ENCODE measurements around the gene ENHO. TPM values are rescaled to one million over a fixed set of nuclear protein-coding genes. Genes with fewer than 3 reads are reported as not detected.

ENHO gene
- total RNA-seq, 2 donors from 2014 or later = 0.75 TPM; not detected in 1

DNA sequence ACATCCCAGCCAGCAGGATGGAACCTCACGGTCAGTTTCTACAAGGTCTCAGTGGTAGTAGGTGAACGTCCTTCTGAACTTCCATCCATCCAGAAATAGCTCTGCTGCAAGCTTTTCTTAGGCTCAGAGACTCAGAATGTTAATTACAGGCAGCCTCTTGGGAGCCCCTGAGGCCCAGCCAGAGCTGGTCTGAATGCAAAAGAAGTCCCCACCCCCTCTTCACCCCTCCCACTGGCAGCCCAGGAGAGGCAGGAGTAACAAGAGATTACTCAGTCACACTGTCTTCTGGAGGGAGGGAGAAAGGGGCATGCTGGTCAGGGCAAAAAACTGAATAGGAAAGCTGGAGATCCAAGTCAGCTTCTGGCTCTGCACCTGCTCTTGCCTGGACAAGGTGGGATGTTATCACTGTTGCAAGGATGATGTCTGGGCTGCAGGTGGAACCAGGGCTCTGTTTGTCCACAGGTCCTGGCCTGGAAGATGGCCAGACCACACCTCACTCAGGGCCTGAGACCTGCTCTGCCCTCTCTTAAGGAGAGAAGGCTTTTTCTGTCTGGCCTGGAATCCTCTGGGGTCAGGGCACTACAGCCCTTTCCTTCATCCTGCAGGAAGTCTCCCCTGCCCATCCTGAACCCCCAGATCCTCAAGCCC, 9.1 kb downstream of the ENHO start:
- DNase-seq (ENCODE audit: low spot score) = no peak
- no peaks in the 10 kb centered on the region for H3K4me1 ChIP-seq
- no peaks in the 10 kb centered on the region for H3K27me3 ChIP-seq
- no peak overlapping the region for H3K27ac ChIP-seq
- no peak overlapping the region for H3K4me3 ChIP-seq
- no peaks in the 10 kb centered on the region for H3K9me3 ChIP-seq
- TF ChIP-seq, protein P1, sequence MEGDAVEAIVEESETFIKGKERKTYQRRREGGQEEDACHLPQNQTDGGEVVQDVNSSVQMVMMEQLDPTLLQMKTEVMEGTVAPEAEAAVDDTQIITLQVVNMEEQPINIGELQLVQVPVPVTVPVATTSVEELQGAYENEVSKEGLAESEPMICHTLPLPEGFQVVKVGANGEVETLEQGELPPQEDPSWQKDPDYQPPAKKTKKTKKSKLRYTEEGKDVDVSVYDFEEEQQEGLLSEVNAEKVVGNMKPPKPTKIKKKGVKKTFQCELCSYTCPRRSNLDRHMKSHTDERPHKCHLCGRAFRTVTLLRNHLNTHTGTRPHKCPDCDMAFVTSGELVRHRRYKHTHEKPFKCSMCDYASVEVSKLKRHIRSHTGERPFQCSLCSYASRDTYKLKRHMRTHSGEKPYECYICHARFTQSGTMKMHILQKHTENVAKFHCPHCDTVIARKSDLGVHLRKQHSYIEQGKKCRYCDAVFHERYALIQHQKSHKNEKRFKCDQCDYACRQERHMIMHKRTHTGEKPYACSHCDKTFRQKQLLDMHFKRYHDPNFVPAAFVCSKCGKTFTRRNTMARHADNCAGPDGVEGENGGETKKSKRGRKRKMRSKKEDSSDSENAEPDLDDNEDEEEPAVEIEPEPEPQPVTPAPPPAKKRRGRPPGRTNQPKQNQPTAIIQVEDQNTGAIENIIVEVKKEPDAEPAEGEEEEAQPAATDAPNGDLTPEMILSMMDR (IDR thresholded peaks at IDR 0.05) = no peak
- H3K36me3 ChIP-seq = no peaks in the 10 kb centered on the region

DNA sequence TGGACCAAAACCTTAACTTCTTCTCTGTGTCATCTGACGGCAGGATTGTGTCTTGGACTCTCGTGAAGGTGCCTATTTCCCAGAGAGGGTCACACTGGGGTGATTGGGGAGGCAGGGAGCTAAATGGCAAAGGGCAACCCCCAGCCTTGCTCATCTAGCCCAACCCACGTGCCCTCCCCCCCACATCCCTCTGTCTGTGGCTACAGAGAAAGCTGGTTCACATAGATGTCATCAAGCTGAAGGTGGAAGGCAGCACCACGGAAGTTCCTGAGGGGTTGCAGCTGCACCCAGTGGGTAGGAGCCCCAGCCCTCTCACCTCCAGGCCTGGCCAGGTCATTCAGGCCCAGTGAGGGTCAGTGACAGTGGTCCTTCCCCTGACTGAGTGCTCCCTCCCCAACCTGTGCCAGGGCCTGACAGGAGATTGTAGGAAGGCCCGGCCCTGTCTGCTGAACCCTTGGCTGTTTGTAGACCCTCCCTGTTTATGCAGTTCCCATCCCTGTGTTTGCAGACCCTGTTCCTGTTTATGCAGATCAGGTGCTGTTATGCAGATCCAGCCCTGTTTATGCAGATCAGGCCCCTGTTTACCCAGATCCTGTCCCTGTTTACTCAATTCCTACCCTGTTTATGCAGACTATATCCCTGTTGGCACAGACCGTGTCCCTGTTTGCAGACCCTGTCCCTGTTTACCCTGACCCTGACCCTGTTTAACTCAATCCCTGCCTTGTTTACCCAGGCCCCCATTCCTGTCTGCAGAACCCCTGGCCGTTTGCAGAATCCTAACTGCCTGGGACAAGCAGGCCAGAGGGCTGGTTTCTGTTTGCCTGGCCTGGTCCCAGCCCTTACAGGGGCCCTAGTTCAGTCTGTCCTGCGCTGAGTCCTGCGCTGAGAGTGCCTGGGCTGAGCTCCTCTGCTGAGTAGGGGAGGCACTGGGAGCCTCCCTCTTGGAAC, 10.4 kb downstream of the ENHO start:
- H3K36me3 ChIP-seq = no peaks in the 10 kb centered on the region
- H3K4me3 ChIP-seq = no peak overlapping the region
- DNase-seq (ENCODE audit: low spot score) = no peak
- no peak overlapping the region for H3K27ac ChIP-seq
- H3K4me1 ChIP-seq = no peaks in the 10 kb centered on the region
- TF ChIP-seq, protein P1 (IDR thresholded peaks at IDR 0.05) = no peak
- no peaks in the 10 kb centered on the region for H3K9me3 ChIP-seq
- H3K27me3 ChIP-seq = no peaks in the 10 kb centered on the region

DNA sequence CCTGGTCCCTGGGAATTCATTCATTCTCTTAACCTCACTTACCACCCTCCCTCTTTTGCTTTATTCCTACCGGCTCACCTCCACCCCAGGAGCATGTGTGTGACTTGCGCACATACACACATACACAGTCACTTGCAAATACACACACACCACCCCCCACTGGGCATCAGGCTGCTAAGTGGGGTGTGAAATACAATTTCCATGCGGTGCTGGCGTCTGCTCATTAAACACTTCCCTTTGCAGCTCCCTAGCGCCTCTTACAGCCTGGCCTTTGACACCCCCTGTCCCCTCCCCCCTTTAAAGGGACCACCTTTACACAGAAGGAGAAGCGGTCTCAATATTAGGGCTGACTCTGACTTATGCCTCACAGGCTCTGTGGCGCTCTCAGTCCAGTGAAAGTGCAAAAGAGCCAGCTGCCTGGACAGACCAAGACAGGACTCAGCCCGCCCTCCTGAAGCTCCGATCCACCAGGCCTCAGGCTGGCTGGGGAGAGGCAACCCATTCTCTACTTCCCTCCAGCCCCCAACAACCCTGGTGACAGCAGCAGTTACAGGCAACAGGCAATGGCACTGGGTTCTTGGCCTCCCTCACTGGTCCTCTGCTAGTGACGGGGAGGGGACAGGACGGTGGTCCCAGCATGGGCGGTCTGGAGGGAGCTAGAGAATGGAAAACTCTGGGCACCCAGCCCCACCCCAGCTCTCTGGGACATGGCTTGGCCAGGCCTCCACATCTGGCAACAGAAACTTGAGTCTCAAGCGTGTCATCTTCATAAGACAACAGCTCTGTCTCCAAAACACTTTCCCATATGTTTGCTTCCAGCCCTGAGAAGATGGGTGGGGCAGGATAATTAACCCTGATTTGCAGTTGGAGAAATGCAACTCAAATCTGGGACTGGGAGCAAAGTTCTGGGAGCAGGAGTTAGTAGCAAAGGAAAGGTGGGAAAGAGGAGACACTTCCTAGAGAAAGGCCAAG, 12.0 kb downstream of the ENHO start:
- DNase-seq (ENCODE audit: low spot score) = no peak
- Histone ChIP-seq H3K4me1 (no peaks in the 10 kb centered on the region), H3K4me3 (no peak overlapping the region), H3K27me3 (no peaks in the 10 kb centered on the region), H3K27ac (no peak overlapping the region), H3K36me3 (no peaks in the 10 kb centered on the region), H3K9me3 (no peaks in the 10 kb centered on the region)
- TF ChIP-seq, protein P1 (IDR thresholded peaks at IDR 0.05) = no peak

DNA sequence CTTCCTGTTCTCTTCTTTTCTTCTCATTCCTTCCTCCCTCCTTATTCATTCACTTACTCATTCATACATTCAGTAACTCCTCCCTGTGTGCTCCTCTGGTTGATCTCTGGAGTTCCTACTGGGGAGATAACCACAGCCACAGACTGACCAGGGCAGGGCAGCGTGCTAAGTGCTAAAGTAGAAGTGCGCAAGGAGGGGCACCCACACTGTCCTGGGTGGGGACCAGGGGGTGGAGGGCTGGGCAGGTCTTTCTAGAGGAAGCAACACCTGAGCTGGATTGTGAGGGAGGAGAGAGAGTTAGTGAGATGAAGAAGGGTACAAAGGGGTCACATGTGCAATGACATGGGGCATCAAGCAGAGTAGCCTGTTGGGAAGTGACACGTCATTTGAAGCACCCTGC, 13.8 kb downstream of the ENHO start:
- TF ChIP-seq, protein P1 (IDR thresholded peaks at IDR 0.05) = no peak
- Histone ChIP-seq H3K27me3 (no peaks in the 10 kb centered on the region), H3K4me3 (no peak overlapping the region), H3K27ac (no peak overlapping the region), H3K9me3 (no peaks in the 10 kb centered on the region), H3K4me1 (no peaks in the 10 kb centered on the region), H3K36me3 (no peaks in the 10 kb centered on the region)
- DNase-seq (ENCODE audit: low spot score) = no peak

DNA sequence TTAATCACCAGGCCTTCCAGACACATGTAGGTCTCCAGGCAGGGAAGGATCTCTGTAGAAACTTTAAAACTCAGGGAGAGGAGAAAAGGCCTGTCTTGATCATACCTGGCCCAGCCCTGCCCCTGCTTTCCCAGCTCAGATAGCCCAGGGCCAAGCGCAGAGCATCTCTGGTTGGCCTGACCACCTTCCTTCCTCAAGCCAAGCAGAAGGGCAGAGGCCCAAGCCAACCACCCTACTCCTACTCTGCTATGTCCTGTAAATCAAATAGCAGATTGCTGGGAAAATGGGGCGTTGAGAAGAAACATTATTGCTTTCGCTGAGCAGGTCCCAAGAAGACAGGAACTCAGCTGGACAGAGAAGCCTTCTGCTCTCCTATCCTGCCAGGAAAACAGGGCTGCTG, 14.3 kb downstream of the ENHO start:
- Histone ChIP-seq H3K4me3 (no peak overlapping the region), H3K9me3 (no peaks in the 10 kb centered on the region), H3K36me3 (no peaks in the 10 kb centered on the region), H3K4me1 (no peaks in the 10 kb centered on the region), H3K27ac (no peak overlapping the region), H3K27me3 (no peaks in the 10 kb centered on the region)
- TF ChIP-seq, protein P1 (IDR thresholded peaks at IDR 0.05) = no peak
- DNase-seq (ENCODE audit: low spot score) = no peak
